Hepatocyte (in vitro differentiated cells): ENCODE measurements around the gene UCHL5. TPM values are rescaled to one million over a fixed set of nuclear protein-coding genes. Genes with fewer than 3 reads are reported as not detected.

Experiments
- DNase-seq: peaks from one replicate; pipeline ENCODE4 v3.0.0-alpha.2; 2016; ENCODE audit warnings: low spot score
- H2AFZ ChIP-seq: fragments of 200-600 bp; sonication (generic); 2 replicates; pipeline ENCODE4 v1.6.0; 2016; ENCODE audit warnings: antibody characterized with exemption, mild to moderate bottlenecking
- H3K27ac ChIP-seq: fragments of 200-600 bp; sonication (generic); 2 replicates; pipeline ENCODE4 v1.5.1; 2016; ENCODE audit warnings: mild to moderate bottlenecking
- H3K27me3 ChIP-seq: fragments of 200-600 bp; sonication (generic); 2 replicates; pipeline ENCODE4 v1.6.1; 2016
- H3K36me3 ChIP-seq: fragments of 200-600 bp; sonication (generic); replicated peaks from 2 replicates; pipeline ENCODE4 v1.5.1; 2016; ENCODE audit warnings: low read depth; ENCODE audit not compliant: insufficient read depth
- H3K4me1 ChIP-seq: fragments of 200-600 bp; sonication (generic); 2 replicates; pipeline ENCODE4 v1.5.1; 2016; ENCODE audit warnings: mild to moderate bottlenecking, moderate library complexity; ENCODE audit not compliant: insufficient read depth
- H3K4me2 ChIP-seq: fragments of 200-600 bp; sonication (generic); 2 replicates; pipeline ENCODE4 v1.6.0; 2016
- H3K4me3 ChIP-seq: fragments of 200-600 bp; sonication (generic); 2 replicates; pipeline ENCODE4 v1.5.1; 2016; ENCODE audit warnings: mild to moderate bottlenecking
- H3K79me2 ChIP-seq: fragments of 200-600 bp; sonication (generic); 2 replicates; pipeline ENCODE4 v1.6.0; 2017; ENCODE audit warnings: mild to moderate bottlenecking
- H3K9me2 ChIP-seq: fragments of 200-600 bp; sonication (generic); replicated peaks from 2 replicates; pipeline ENCODE4 v1.6.0; 2017; ENCODE audit warnings: mild to moderate bottlenecking; ENCODE audit not compliant: insufficient read depth
- H3K9me3 ChIP-seq: fragments of 200-600 bp; sonication (generic); 2 replicates; pipeline ENCODE4 v1.5.1; 2016; ENCODE audit warnings: low read depth, mild to moderate bottlenecking
- H4K20me1 ChIP-seq: fragments of 200-600 bp; sonication (generic); 2 replicates; pipeline ENCODE4 v1.6.0; 2016; ENCODE audit warnings: mild to moderate bottlenecking; ENCODE audit not compliant: insufficient read depth, poor library complexity, severe bottlenecking
- CTCF ChIP-seq: fragments of 200-600 bp; sonication (generic); IDR thresholded peaks from 2 replicates; pipeline ENCODE4 v1.5.1; 2016; ENCODE audit warnings: antibody characterized with exemption, mild to moderate bottlenecking; ENCODE audit not compliant: poor library complexity
- EZH2 ChIP-seq: fragments of 200-600 bp; sonication (generic); IDR thresholded peaks from 2 replicates; pipeline ENCODE4 v1.6.1; 2016; ENCODE audit warnings: antibody characterized with exemption, mild to moderate bottlenecking, borderline replicate concordance
- EZH2phosphoT487 ChIP-seq: fragments of 200-600 bp; sonication (generic); IDR thresholded peaks from one replicate; pipeline ENCODE4 v1.6.1; 2018; ENCODE audit warnings: antibody characterized with exemption, mild to moderate bottlenecking, low read depth, moderate library complexity; ENCODE audit not compliant: unreplicated experiment, severe bottlenecking
- WGBS: methylation state at CpG from one replicate; pipeline ENCODE4 v1.1.6; 2016; ENCODE audit warnings: low lambda C conversion rate; ENCODE audit errors: missing lambda C conversion rate; 5-methylcytosine and 5-hydroxymethylcytosine counted together
- polyA plus RNA-seq: library from polyadenylated mRNA; unstranded; fragments of >200 nt; fragmentation: Nextera tagmentation; extraction: Ambion mirVana; gene quantifications from 2 replicates; pipeline ENCODE4 v1.2.1, GENCODE V29; 2016
- total RNA-seq: library from RNA; depleted of rRNA; stranded (reverse); fragments of >200 nt; gene quantifications from 2 replicates; pipeline ENCODE4 v1.2.3, GENCODE V29; 2014

UCHL5 gene
- total RNA-seq (34.9 and 35.9 TPM in 2 replicates), polyA plus RNA-seq (30.8 and 36.6 TPM in 2 replicates)

DNA sequence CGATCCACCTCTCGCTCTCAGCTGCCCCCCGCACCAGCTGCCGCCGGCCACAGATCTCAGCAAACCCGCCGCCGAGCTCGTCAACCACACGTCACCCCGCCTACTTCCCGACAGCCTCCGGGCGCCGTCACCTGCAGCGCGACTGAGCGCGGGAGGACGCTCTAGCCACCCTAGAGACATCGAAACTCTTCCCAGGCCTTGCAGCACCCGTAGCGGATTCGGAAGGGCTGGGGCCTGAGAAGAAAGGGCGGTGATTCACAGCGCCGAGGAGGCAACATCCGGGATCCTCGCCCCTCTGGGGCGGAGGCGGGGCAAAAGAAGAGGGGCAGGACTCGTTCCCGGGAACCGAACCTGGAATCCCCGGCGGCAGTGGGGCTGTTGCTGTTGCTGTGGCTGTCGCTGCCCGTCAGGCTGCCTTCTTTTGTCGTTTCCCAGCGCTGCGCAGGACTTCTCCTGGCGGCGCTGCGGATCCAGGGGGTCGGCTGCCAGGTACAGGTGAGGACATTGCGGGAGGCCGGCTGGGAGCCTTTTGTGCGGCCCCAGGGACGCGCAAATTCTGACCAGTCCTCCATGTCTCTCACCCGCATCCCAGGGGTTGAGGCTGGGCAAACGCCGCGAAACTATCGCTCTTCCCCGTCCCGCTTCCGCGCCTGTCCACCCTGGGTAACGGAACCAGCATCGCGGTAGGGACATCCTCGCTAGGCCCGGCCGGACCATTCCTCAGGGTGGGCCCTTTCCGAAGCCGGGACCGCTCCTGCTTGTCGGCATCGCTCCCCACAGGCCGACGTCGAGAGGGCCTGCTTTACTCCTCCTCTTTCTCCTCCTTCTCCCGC is at the start of gene UCHL5, which contains the start of gene RO60:
TSS of gene UCHL5 (minus strand) at position 79 of the 833 bp plus-strand sequence. CDS start 100 bp downstream, outside the sequence.
TSS of gene RO60 (plus strand) at position 331 of the 833 bp plus-strand sequence. CDS start 9,443 bp downstream, outside the sequence.
- Histone ChIP-seq H3K9me3 (no peaks in the 10 kb centered on the region), H3K9me2 (no peaks in the 10 kb centered on the region), H3K27me3 (no peaks in the 10 kb centered on the region), H3K4me3 (peak within 1 kb of the TSS; percentile 77), H3K4me1 (peaks cover 14% of the 10 kb centered on the region), H3K4me2 (peak within 1 kb of the TSS; percentile 96), H3K36me3 (no peaks in the 10 kb centered on the region), H4K20me1 (peaks cover 16% of the 10 kb centered on the region), H2AFZ (peak within 1 kb of the TSS; percentile 83), H3K27ac (peak within 1 kb of the TSS; percentile 93), H3K79me2 (peaks cover 82% of the 10 kb centered on the region)
- WGBS = 1% methylated on average over 71 of the region's 74 CpGs
- TF ChIP-seq EZH2 (no peak), EZH2phosphoT487 (no peak), CTCF (no peak)
- DNase-seq = peak; percentile 98

DNA sequence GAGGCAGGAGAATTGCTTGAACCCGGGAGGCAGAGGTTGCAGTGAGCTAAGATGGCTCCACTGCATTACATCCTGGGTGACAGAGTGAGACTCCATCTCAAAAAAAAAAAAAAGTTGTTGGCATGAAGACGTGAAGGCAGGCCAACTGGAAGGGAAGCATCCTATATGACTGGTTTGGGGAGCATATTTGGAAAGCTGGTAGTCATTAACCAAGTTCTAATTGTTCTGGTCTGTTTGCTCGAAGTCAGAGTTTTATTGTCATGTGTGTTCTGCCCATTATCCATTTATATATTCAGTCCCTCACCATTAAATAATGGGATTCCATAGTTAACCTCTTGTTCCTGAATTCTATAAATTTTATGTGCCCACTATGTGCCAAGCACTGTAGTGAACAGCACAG is 49.3 kb upstream of the UCHL5 start:
- H3K79me2 ChIP-seq = peaks cover 7% of the 10 kb centered on the region
- H2AFZ ChIP-seq = no peak overlapping the region
- peaks cover 14% of the 10 kb centered on the region for H3K4me1 ChIP-seq
- no peaks in the 10 kb centered on the region for H3K27me3 ChIP-seq
- no peak overlapping the region for H3K4me3 ChIP-seq
- no peak for TF ChIP-seq EZH2phosphoT487
- TF ChIP-seq EZH2 = no peak
- no peak for TF ChIP-seq CTCF
- no peaks in the 10 kb centered on the region for H4K20me1 ChIP-seq
- no peak overlapping the region for H3K27ac ChIP-seq
- no peaks in the 10 kb centered on the region for H3K36me3 ChIP-seq
- no peaks in the 10 kb centered on the region for H3K9me2 ChIP-seq
- no peaks in the 10 kb centered on the region for H3K9me3 ChIP-seq
- H3K4me2 ChIP-seq = no peak overlapping the region
- WGBS = 53% methylated on average over 3 of the region's 3 CpGs
- DNase-seq = no peak

DNA sequence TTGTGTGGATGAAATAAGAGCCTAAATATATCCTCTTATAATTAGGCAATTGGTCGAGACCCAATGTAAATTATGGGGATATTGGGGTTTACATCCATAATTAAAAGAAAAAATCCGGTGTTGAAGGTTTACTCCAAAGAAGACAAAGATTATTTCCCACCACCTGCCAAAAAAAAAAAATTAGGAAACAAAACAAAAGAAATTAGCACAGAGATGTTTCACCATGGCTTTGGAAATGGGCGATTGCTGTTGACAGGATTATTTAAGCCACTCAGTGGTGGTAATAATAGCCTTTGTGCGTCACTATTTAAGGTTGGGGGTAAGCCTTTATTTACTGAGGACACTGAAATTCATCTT is 46.6 kb upstream of the UCHL5 start:
- peak overlapping the region; percentile 95 for H3K27ac ChIP-seq
- H3K4me1 ChIP-seq = peaks cover 12% of the 10 kb centered on the region
- no peaks in the 10 kb centered on the region for H3K36me3 ChIP-seq
- no peaks in the 10 kb centered on the region for H3K27me3 ChIP-seq
- H3K4me3 ChIP-seq = peak overlapping the region; percentile 74
- WGBS = 47% methylated on average over 4 of the region's 4 CpGs
- H3K79me2 ChIP-seq = peaks cover 34% of the 10 kb centered on the region
- H3K4me2 ChIP-seq = peak overlapping the region; percentile 89
- no peaks in the 10 kb centered on the region for H4K20me1 ChIP-seq
- H3K9me3 ChIP-seq = no peaks in the 10 kb centered on the region
- no peak for DNase-seq
- peak overlapping the region; percentile 96 for H2AFZ ChIP-seq
- no peaks in the 10 kb centered on the region for H3K9me2 ChIP-seq
- TF ChIP-seq EZH2phosphoT487 (no peak), EZH2 (no peak)
